Osteocyte (in vitro differentiated cells): Measurements from ENCODE around the gene ATP6AP1. TPM values are rescaled to one million over a fixed set of nuclear protein-coding genes. Genes with fewer than 3 reads are reported as not detected.

ENCODE experiments used
- DNase-seq: peaks from one replicate; pipeline ENCODE4 v3.0.0; 2021; ENCODE audit warnings: mixed read lengths; ENCODE audit not compliant: unreplicated experiment; ENCODE audit errors: extremely low spot score
- H3K27ac Mint-ChIP-seq: one replicate; pipeline ENCODE4 v1.8.0; 2021; ENCODE audit warnings: mild to moderate bottlenecking, mixed read lengths; ENCODE audit not compliant: unreplicated experiment
- H3K27me3 Mint-ChIP-seq: one replicate; pipeline ENCODE4 v1.8.0; 2021; ENCODE audit warnings: mixed read lengths; ENCODE audit not compliant: unreplicated experiment
- H3K36me3 Mint-ChIP-seq: one replicate; pipeline ENCODE4 v1.8.0; 2021; ENCODE audit warnings: mixed read lengths; ENCODE audit not compliant: unreplicated experiment
- H3K4me1 Mint-ChIP-seq: one replicate; pipeline ENCODE4 v1.8.0; 2021; ENCODE audit warnings: mixed read lengths; ENCODE audit not compliant: unreplicated experiment
- H3K4me3 Mint-ChIP-seq: one replicate; pipeline ENCODE4 v1.8.0; 2021; ENCODE audit warnings: mild to moderate bottlenecking, moderate library complexity, mixed read lengths; ENCODE audit not compliant: unreplicated experiment
- H3K9me3 Mint-ChIP-seq: one replicate; pipeline ENCODE4 v1.8.0; 2021; ENCODE audit warnings: mixed read lengths; ENCODE audit not compliant: unreplicated experiment
- CTCF ChIP-seq: fragments of 200-600 bp; sonication (generic); IDR thresholded peaks from 2 replicates; pipeline ENCODE4 v1.5.0; 2021; ENCODE audit warnings: antibody characterized with exemption, mild to moderate bottlenecking, moderate library complexity
- total RNA-seq: library from RNA; stranded (reverse); gene quantifications from 2 replicates; pipeline ENCODE4 v1.2.1, GENCODE V29; 2021

Gene ATP6AP1
- total RNA-seq, 1 donor from 2014 or later = 144 TPM

- peak; percentile 78 for DNase-seq
- Mint-ChIP-seq H3K27ac (peak overlapping the region; percentile 27), H3K36me3 (no peaks in the 10 kb centered on the region), H3K4me1 (peaks cover 14% of the 10 kb centered on the region), H3K27me3 (no peaks in the 10 kb centered on the region), H3K9me3 (peaks cover 4% of the 10 kb centered on the region), H3K4me3 (no peak overlapping the region)
- TF ChIP-seq CTCF = no peak
Measured at GRCh38 chrX:154435171-154435733, 6.8 kb downstream of the ATP6AP1 start.

- Mint-ChIP-seq H3K4me1 (peaks cover 8% of the 10 kb centered on the region), H3K4me3 (peak overlapping the region; percentile 73), H3K9me3 (no peaks in the 10 kb centered on the region), H3K36me3 (peaks cover under 1% of the 10 kb centered on the region), H3K27ac (peak overlapping the region; percentile 81), H3K27me3 (no peaks in the 10 kb centered on the region)
- TF ChIP-seq CTCF = no peak
- DNase-seq = peak; percentile 85
Measured at GRCh38 chrX:154436374-154436982, 8.0 kb downstream of the ATP6AP1 start.

- Mint-ChIP-seq H3K4me1 (peaks cover 8% of the 10 kb centered on the region), H3K27ac (peak within 1 kb of the TSS; percentile 81), H3K9me3 (no peaks in the 10 kb centered on the region), H3K4me3 (peak within 1 kb of the TSS; percentile 84), H3K27me3 (no peaks in the 10 kb centered on the region), H3K36me3 (peaks cover 5% of the 10 kb centered on the region)
- TF ChIP-seq CTCF = no peak
- DNase-seq = peak; percentile 86
Measured at GRCh38 chrX:154436983-154437752, 8.7 kb downstream of the ATP6AP1 start, which contains the start of gene GDI1. Gene GDI1 (plus strand): TSS chrX:154437154. CDS start chrX:154437255, 101 bp downstream.

GRCh38 chrX:154437971-154438893 is 9.8 kb downstream of the ATP6AP1 start:
- DNase-seq = peak; percentile 79
- H3K4me1 Mint-ChIP-seq = peaks cover 8% of the 10 kb centered on the region
- H3K9me3 Mint-ChIP-seq = no peaks in the 10 kb centered on the region

More at GRCh38 chrX:154437971-154438893, 9.8 kb downstream of the ATP6AP1 start:
- H3K27ac Mint-ChIP-seq = peak overlapping the region; percentile 81
- H3K36me3 Mint-ChIP-seq = peaks cover 5% of the 10 kb centered on the region
- H3K4me3 Mint-ChIP-seq = peak overlapping the region; percentile 84
- no peaks in the 10 kb centered on the region for H3K27me3 Mint-ChIP-seq
- TF ChIP-seq CTCF = no peak
